ENCODE measurements around the gene ZNF70.

ZNF70 gene

DNA sequence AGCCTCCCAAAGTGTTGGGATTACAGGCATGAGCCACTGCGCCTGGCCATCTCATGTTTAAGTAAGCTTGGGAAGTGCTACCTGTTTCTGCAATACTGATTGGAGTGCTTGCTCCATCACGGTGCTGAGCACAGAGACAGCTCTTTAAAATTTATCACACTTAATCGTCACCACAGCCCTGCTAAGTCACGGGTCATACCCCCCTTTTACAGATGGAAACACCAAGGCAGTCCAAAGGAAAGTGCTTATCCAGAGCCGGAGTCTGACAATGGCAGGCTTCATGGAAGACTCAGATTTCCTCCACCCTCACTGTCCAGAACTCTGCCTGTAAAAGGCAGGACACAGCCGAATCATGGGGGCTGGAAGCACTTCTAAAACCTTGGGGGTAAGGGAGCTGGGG lies 9.1 kb upstream of the ZNF70 start:
- Histone ChIP-seq H3K27me3 (no peaks in the 10 kb centered on the region), H3K27ac (no peak overlapping the region), H3K9me3 (no peaks in the 10 kb centered on the region), H3K4me3 (no peak overlapping the region), H3K4me1 (peaks cover 0 to 25% (median 21%) of the 10 kb centered on the region in 4 donors), H3K36me3 (peaks cover 0 to 4% (median 0%) of the 10 kb centered on the region in 3 donors)
- intact Hi-C loops (cut with DNase I; ENCODE audit: low total_unique reads), result no loop called here
- TF ChIP-seq, protein P1, sequence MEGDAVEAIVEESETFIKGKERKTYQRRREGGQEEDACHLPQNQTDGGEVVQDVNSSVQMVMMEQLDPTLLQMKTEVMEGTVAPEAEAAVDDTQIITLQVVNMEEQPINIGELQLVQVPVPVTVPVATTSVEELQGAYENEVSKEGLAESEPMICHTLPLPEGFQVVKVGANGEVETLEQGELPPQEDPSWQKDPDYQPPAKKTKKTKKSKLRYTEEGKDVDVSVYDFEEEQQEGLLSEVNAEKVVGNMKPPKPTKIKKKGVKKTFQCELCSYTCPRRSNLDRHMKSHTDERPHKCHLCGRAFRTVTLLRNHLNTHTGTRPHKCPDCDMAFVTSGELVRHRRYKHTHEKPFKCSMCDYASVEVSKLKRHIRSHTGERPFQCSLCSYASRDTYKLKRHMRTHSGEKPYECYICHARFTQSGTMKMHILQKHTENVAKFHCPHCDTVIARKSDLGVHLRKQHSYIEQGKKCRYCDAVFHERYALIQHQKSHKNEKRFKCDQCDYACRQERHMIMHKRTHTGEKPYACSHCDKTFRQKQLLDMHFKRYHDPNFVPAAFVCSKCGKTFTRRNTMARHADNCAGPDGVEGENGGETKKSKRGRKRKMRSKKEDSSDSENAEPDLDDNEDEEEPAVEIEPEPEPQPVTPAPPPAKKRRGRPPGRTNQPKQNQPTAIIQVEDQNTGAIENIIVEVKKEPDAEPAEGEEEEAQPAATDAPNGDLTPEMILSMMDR (IDR thresholded peaks at IDR 0.05), result no peak
- no peak for DNase-seq

DNA sequence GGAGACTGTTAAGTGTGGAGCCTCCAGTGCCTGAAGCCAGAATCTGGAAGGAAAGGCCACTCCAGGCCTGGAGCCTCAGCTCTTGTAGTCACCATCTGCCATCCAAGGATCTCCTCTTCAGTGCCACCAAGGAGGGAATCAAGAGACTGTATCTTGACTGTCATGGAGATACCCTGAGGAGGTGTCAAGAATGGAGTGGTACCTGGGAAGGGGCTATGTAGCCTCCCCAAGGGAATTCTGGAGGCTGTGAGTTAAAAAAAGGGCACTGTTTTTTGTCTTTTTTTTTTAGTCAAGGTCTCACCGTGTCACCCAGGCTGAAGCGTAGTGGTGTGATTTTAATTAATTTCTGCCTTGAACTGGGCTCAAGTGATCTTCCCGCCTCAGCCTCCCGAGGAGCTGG lies 8.7 kb upstream of the ZNF70 start:
- Histone ChIP-seq H3K27me3 (no peaks in the 10 kb centered on the region), H3K27ac (no peak overlapping the region), H3K9me3 (no peaks in the 10 kb centered on the region), H3K4me1 (peaks cover 0 to 20% (median 18%) of the 10 kb centered on the region in 4 donors), H3K36me3 (no peaks in the 10 kb centered on the region), H3K4me3 (no peak overlapping the region)
- TF ChIP-seq, protein P1 (IDR thresholded peaks at IDR 0.05), result no peak
- DNase-seq, result no peak
- intact Hi-C loops (cut with DNase I; ENCODE audit: low total_unique reads), result loop anchor here (10.0 kb wide), 1 partner anchor 235 kb away; no protein-coding TSS in a partner anchor

DNA sequence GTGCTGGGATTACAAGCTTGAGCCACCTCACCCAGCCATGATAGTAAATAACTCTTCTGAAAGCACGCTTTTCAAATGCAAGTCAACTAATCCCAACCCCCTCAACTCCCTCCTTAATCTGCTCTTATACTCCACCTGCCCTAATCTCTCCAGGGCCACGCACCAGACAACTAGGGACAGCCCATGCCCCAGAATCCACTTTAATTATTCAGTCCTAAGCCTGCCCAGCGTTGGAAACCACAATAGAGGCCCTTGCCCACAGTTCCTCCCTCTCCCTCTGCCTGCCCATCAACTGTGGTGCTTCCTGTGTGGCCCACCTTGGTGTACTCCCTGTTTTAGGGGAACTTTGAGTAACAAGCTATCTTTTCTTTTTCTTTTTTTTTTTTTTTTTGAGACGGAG lies 6.0 kb upstream of the ZNF70 start:
- TF ChIP-seq, protein P1 (IDR thresholded peaks at IDR 0.05), result no peak
- Histone ChIP-seq H3K36me3 (no peaks in the 10 kb centered on the region), H3K4me3 (no peak overlapping the region), H3K9me3 (no peaks in the 10 kb centered on the region), H3K27ac (no peak overlapping the region), H3K4me1 (no peaks in the 10 kb centered on the region), H3K27me3 (no peaks in the 10 kb centered on the region)
- DNase-seq, result no peak
- intact Hi-C loops (cut with DNase I; ENCODE audit: low total_unique reads), result loop anchor here (10.0 kb wide), 1 partner anchor 232 kb away; no protein-coding TSS in a partner anchor

DNA sequence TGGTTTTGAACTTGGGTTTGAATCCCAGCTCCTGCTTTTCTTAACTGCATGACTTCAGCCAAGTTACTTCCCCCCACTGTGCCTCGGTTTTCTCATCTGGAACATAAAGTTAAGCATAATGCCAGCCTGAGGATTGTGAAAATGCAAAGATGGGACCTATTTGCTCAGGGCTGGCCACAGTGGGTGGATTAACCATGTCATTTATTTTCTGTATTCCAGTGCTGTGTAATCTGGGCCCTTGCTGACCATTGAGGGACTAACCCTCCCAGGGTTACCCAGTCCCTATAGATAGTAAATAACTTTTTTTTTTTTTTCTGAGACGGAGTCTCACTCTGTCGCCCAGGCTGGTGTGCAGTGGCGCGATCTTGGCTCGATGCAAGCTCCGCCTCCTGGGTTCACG lies 4.8 kb upstream of the ZNF70 start:
- Histone ChIP-seq H3K4me1 (peaks cover 0 to 6% (median 1%) of the 10 kb centered on the region in 4 donors), H3K9me3 (no peaks in the 10 kb centered on the region), H3K36me3 (no peaks in the 10 kb centered on the region), H3K27me3 (no peaks in the 10 kb centered on the region), H3K27ac (no peak overlapping the region), H3K4me3 (no peak overlapping the region)
- TF ChIP-seq, protein P1 (IDR thresholded peaks at IDR 0.05), result no peak
- intact Hi-C loops (cut with DNase I; ENCODE audit: low total_unique reads), result loop anchor here (10.0 kb wide), 1 partner anchor 231 kb away; no protein-coding TSS in a partner anchor
- no peak for DNase-seq

DNA sequence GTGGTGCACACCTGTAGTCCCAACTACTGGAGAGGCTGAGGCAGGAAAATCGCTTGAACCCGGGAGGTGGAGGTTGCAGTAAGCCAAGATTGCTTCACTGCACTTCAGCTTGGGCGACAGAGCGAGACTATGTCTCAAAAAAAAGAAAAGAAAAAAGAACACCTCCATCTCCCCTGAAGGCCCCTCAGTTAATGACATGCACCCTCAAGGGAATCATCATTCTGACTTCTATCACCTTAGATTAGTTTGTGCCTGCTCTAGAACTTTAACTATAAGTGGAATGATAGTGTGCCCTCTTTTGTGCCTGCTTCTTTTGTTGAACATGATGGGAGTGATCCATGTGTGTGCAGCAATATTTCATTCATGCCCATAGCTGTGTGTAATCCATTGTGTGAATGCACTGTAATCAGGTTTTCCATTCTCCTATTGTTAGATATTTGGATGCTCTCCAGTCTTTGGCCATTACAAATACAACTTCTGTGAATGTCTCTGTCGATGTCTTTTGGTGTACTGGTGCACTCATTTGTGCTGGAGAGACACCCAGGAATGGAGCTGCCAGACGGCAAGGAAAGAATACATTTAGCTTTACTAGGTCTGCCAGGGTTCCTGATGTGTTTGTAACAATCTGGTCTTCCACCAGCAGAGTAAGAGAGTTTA lies 4.2 kb upstream of the ZNF70 start:
- intact Hi-C loops (cut with DNase I; ENCODE audit: low total_unique reads), result loop anchor here (10.0 kb wide), 1 partner anchor 230 kb away; no protein-coding TSS in a partner anchor
- DNase-seq, result no peak

More for the DNA sequence above, 4.2 kb upstream of the ZNF70 start:
- Histone ChIP-seq H3K36me3 (no peaks in the 10 kb centered on the region), H3K4me3 (no peak overlapping the region), H3K27ac (no peak overlapping the region), H3K9me3 (no peaks in the 10 kb centered on the region), H3K4me1 (peaks cover 0 to 11% (median 4%) of the 10 kb centered on the region in 4 donors), H3K27me3 (no peaks in the 10 kb centered on the region)
- TF ChIP-seq, protein P1 (IDR thresholded peaks at IDR 0.05), result no peak
